HepG2 (cell line): Measurements from ENCODE around the gene PRKACA. TPM values are rescaled to one million over a fixed set of nuclear protein-coding genes. Genes with fewer than 3 reads are reported as not detected.

Experiments used
- DR1 ChIP-seq: sonication (generic); formaldehyde crosslinking; IDR thresholded peaks from 2 replicates; pipeline ENCODE4 v1.8.0; 2021; ENCODE audit warnings: mild to moderate bottlenecking, missing genetic modification reagents, inconsistent platforms
- GATAD2A ChIP-seq: IDR thresholded peaks from 2 replicates; pipeline ENCODE4 v1.6.1; 2016
- MTA1 ChIP-seq: sonication (generic); formaldehyde crosslinking; IDR thresholded peaks from 2 replicates; pipeline ENCODE4 v1.4.0; 2020; ENCODE audit warnings: missing genetic modification reagents, mild to moderate bottlenecking, borderline replicate concordance
- RELA ChIP-seq: sonication (generic); formaldehyde crosslinking; IDR thresholded peaks from 2 replicates; pipeline ENCODE4 v1.4.0; 2020; ENCODE audit warnings: missing genetic modification reagents
- ZNF281 ChIP-seq: sonication (generic); formaldehyde crosslinking; IDR thresholded peaks from 2 replicates; pipeline ENCODE4 v1.4.0; 2020; ENCODE audit warnings: missing genetic modification reagents, borderline replicate concordance
- ZNF318 ChIP-seq: sonication (generic); formaldehyde crosslinking; IDR thresholded peaks from 2 replicates; pipeline ENCODE4 v1.4.0; 2020; ENCODE audit warnings: mild to moderate bottlenecking, missing genetic modification reagents
- ZNF580 ChIP-seq: IDR thresholded peaks from 2 replicates; pipeline ENCODE4 v1.6.1; 2016; ENCODE audit warnings: low read depth, borderline replicate concordance
- polyA plus RNA-seq, 8 experiments: library from polyadenylated mRNA; depleted of rRNA in 3 of 8; stranded (reverse) in 7 of 8; unstranded in 1 of 8; fragments of >200 nt; fragmentation: Illumina TruSeq in 4 of 8; extraction: Trizol in 4 of 8; gene quantifications; 2 replicates each; pipeline versions ENCODE4 v1.2.1 to v1.2.3, GENCODE V29; 2011 to 2016; ENCODE audit warnings: low read depth in 4 of 8, missing spikeins in 1 of 8, mixed read lengths in 1 of 8; ENCODE audit not compliant: insufficient read depth in 1 of 8
- total RNA-seq, 5 experiments: library from RNA; depleted of rRNA; stranded (reverse); fragments of >200 nt; fragmentation: Illumina TruSeq; extraction: Trizol; gene quantifications; 2 replicates each; pipeline ENCODE4 v1.2.3, GENCODE V29; 2016; ENCODE audit warnings: low read depth in 1 of 5
- TF ChIP-seq, protein P1 (sequence below): sonication (generic); formaldehyde crosslinking; IDR thresholded peaks from 2 replicates; pipeline ENCODE4 v1.4.0; 2020; ENCODE audit warnings: missing genetic modification reagents
- TF ChIP-seq, protein P2 (sequence below): sonication (generic); formaldehyde crosslinking; IDR thresholded peaks from 2 replicates; pipeline ENCODE4 v1.4.0; 2020; ENCODE audit warnings: missing genetic modification reagents, borderline replicate concordance

The PRKACA gene
- total and polyA plus RNA-seq, 2 of the 13 experiments (the other 11 are each of a cell fraction or from before 2014, with no cell fraction given): 11.0 to 18.2 TPM

- TF ChIP-seq ZNF318 (CRISPR knock-in tag) (0 out of 2 replicates have a peak, but pooled peaks have one; percentile 8), ZNF281 (CRISPR knock-in tag) (peak; percentile 80), ZNF580 (CRISPR knock-in tag) (no peak), MTA1 (peak; percentile 27; the same call in 1 of the 2 replicates), RELA (0 out of 2 replicates have a peak, but pooled peaks have one; percentile 13), DR1 (CRISPR knock-in tag) (no peak), GATAD2A (peak; percentile 26; the same call in 1 of the 2 replicates)
- TF ChIP-seq, protein P1, sequence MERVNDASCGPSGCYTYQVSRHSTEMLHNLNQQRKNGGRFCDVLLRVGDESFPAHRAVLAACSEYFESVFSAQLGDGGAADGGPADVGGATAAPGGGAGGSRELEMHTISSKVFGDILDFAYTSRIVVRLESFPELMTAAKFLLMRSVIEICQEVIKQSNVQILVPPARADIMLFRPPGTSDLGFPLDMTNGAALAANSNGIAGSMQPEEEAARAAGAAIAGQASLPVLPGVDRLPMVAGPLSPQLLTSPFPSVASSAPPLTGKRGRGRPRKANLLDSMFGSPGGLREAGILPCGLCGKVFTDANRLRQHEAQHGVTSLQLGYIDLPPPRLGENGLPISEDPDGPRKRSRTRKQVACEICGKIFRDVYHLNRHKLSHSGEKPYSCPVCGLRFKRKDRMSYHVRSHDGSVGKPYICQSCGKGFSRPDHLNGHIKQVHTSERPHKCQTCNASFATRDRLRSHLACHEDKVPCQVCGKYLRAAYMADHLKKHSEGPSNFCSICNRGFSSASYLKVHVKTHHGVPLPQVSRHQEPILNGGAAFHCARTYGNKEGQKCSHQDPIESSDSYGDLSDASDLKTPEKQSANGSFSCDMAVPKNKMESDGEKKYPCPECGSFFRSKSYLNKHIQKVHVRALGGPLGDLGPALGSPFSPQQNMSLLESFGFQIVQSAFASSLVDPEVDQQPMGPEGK (CRISPR knock-in tag): peak; percentile 97
- TF ChIP-seq, protein P2, sequence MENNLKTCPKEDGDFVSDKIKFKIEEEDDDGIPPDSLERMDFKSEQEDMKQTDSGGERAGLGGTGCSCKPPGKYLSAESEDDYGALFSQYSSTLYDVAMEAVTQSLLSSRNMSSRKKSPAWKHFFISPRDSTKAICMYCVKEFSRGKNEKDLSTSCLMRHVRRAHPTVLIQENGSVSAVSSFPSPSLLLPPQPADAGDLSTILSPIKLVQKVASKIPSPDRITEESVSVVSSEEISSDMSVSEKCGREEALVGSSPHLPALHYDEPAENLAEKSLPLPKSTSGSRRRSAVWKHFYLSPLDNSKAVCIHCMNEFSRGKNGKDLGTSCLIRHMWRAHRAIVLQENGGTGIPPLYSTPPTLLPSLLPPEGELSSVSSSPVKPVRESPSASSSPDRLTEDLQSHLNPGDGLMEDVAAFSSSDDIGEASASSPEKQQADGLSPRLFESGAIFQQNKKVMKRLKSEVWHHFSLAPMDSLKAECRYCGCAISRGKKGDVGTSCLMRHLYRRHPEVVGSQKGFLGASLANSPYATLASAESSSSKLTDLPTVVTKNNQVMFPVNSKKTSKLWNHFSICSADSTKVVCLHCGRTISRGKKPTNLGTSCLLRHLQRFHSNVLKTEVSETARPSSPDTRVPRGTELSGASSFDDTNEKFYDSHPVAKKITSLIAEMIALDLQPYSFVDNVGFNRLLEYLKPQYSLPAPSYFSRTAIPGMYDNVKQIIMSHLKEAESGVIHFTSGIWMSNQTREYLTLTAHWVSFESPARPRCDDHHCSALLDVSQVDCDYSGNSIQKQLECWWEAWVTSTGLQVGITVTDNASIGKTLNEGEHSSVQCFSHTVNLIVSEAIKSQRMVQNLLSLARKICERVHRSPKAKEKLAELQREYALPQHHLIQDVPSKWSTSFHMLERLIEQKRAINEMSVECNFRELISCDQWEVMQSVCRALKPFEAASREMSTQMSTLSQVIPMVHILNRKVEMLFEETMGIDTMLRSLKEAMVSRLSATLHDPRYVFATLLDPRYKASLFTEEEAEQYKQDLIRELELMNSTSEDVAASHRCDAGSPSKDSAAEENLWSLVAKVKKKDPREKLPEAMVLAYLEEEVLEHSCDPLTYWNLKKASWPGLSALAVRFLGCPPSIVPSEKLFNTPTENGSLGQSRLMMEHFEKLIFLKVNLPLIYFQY: no peak; the same call in 1 of the 2 replicates
Measured at GRCh38 chr19:14118165-14119051, 846 bp upstream of the PRKACA start (continued).
